Nucleus accumbens (tissue), 56 donors: ENCODE measurements around the gene SPTBN5.

Source experiments
- DNase-seq, 56 donors: peaks; one replicate each; lab custom pipeline; 2025; lab: John Stamatoyannopoulos, UW

SPTBN5 gene

GRCh38 chr15:41827880-41828806, 65.7 kb downstream of the SPTBN5 start, which contains the start of gene JMJD7:
Gene JMJD7, plus strand, starts transcription at chr15:41828092. Its CDS starts 33 bp downstream, at chr15:41828125.
- DNase-seq: peak; percentile 35 to 99 (median 91)

- peak in 5 of 56 donors; percentile 28 to 70 (median 49) for DNase-seq
These were observed 66.5 kb downstream of the SPTBN5 start for GRCh38 chr15:41827290-41827879.

- no peak for DNase-seq
These were observed 68.0 kb downstream of the SPTBN5 start for GRCh38 chr15:41825572-41826535.

- no peak for DNase-seq
These were observed 68.7 kb downstream of the SPTBN5 start for GRCh38 chr15:41825145-41825544.

GRCh38 chr15:41824062-41824745, 69.6 kb downstream of the SPTBN5 start:
- no peak for DNase-seq

GRCh38 chr15:41823502-41823901, 70.4 kb downstream of the SPTBN5 start:
- no peak for DNase-seq

GRCh38 chr15:41822957-41823356, 70.9 kb downstream of the SPTBN5 start:
- DNase-seq: no peak

GRCh38 chr15:41822471-41822870, 71.4 kb downstream of the SPTBN5 start:
- DNase-seq: no peak

GRCh38 chr15:41821831-41822230, 72.0 kb downstream of the SPTBN5 start:
- peak in 9 of 56 donors; percentile 14 to 42 (median 30) for DNase-seq

- no peak for DNase-seq
These were observed 72.9 kb downstream of the SPTBN5 start for GRCh38 chr15:41820791-41821423.

- no peak for DNase-seq
These were observed 74.3 kb downstream of the SPTBN5 start for GRCh38 chr15:41819455-41820050.

- DNase-seq: no peak
These were observed 76.1 kb downstream of the SPTBN5 start for GRCh38 chr15:41817781-41818180.

- no peak for DNase-seq
These were observed 76.5 kb downstream of the SPTBN5 start for GRCh38 chr15:41817327-41817726.

GRCh38 chr15:41816788-41817187, 77.1 kb downstream of the SPTBN5 start:
- no peak for DNase-seq

- no peak for DNase-seq
These were observed 79.3 kb downstream of the SPTBN5 start for GRCh38 chr15:41814534-41814933.

- no peak for DNase-seq
These were observed 80.4 kb downstream of the SPTBN5 start for GRCh38 chr15:41813426-41813825.

- no peak for DNase-seq
These were observed 81.0 kb downstream of the SPTBN5 start for GRCh38 chr15:41812820-41813375.

GRCh38 chr15:41811432-41812195, 82.2 kb downstream of the SPTBN5 start:
- DNase-seq: peak in 53 of 56 donors; percentile 14 to 92 (median 70)
